Suprapubic skin (tissue), 4 donors: ENCODE results near the gene ZNF423. TPM values are rescaled to one million over a fixed set of nuclear protein-coding genes. Genes with fewer than 3 reads are reported as not detected.
A peak's percentile ranks its signal among the peaks of the same experiment; 100 is the strongest.

Experiments used
- DNase-seq, 2 donors: peaks; one replicate each; pipeline ENCODE4 v3.0.0-alpha.2; 2019; ENCODE audit warnings: low spot score in 2 of 2
- H3K27ac ChIP-seq: fragments of 200-600 bp; sonication (generic); one replicate; pipeline ENCODE4 v1.5.1; 2019
- H3K27me3 ChIP-seq: fragments of 200-600 bp; sonication (generic); one replicate; pipeline ENCODE4 v1.5.1; 2019
- H3K36me3 ChIP-seq: fragments of 200-600 bp; sonication (generic); one replicate; pipeline ENCODE4 v1.5.1; 2019
- H3K4me1 ChIP-seq: fragments of 200-600 bp; sonication (generic); one replicate; pipeline ENCODE4 v1.5.1; 2019
- H3K4me3 ChIP-seq: fragments of 200-600 bp; sonication (generic); one replicate; pipeline ENCODE4 v1.5.1; 2019; ENCODE audit warnings: mild to moderate bottlenecking
- H3K9me3 ChIP-seq: fragments of 200-600 bp; sonication (generic); one replicate; pipeline ENCODE4 v1.5.1; 2019
- EP300 ChIP-seq: sonication (generic); formaldehyde crosslinking; IDR thresholded peaks from one replicate; pipeline ENCODE4 v1.6.1; 2017; ENCODE audit warnings: antibody characterized with exemption
- POLR2A ChIP-seq, 2 donors: fragments of 450-650 bp; IDR thresholded peaks; one replicate each; pipeline ENCODE4 v1.6.1; 2017; ENCODE audit warnings: antibody characterized with exemption in 2 of 2, mild to moderate bottlenecking in 2 of 2, moderate library complexity in 2 of 2
- POLR2AphosphoS5 ChIP-seq, 3 donors: sonication (generic); formaldehyde crosslinking; IDR thresholded peaks; one replicate each; pipeline ENCODE4 v1.6.1; 2017; ENCODE audit warnings: antibody characterized with exemption in 3 of 3
- WGBS: methylation state at CpG from one replicate; pipeline ENCODE4 v1.1.5; 2018; 5-methylcytosine and 5-hydroxymethylcytosine counted together
- total RNA-seq, 4 donors: library from RNA; depleted of rRNA; stranded (reverse); fragments of >200 nt; gene quantifications; one replicate each; pipeline ENCODE4 v1.1.0, GENCODE V29; 2016
- TF ChIP-seq, protein P1 (sequence below), 2 donors: fragments of 200-600 bp in 1 of 2; fragments of 450-650 bp in 1 of 2; sonication (generic) in 1 of 2; IDR thresholded peaks; one replicate each; pipeline ENCODE4 v1.5.1; 2016 to 2019; ENCODE audit warnings: antibody characterized with exemption in 2 of 2, mild to moderate bottlenecking in 1 of 2, moderate library complexity in 1 of 2

ZNF423 gene
- total RNA-seq, 4 donors from 2014 or later, result 1.3 to 5.3 (median 1.9) TPM

GRCh38 chr16:49560004-49560830, 295.7 kb downstream of the ZNF423 start:
- H3K27me3 ChIP-seq, result no peaks in the 10 kb centered on the region
- no peak for DNase-seq
- H3K4me3 ChIP-seq, result no peak overlapping the region
- whole genome bisulfite sequencing, result 82% methylated on average over 25 of the region's 25 CpGs
- no peaks in the 10 kb centered on the region for H3K4me1 ChIP-seq
- H3K36me3 ChIP-seq, result no peaks in the 10 kb centered on the region
- no peak overlapping the region for H3K27ac ChIP-seq
- no peaks in the 10 kb centered on the region for H3K9me3 ChIP-seq
- TF ChIP-seq POLR2A (IDR thresholded peaks at IDR 0.05) (no peak), EP300 (no peak)
- TF ChIP-seq, protein P1, sequence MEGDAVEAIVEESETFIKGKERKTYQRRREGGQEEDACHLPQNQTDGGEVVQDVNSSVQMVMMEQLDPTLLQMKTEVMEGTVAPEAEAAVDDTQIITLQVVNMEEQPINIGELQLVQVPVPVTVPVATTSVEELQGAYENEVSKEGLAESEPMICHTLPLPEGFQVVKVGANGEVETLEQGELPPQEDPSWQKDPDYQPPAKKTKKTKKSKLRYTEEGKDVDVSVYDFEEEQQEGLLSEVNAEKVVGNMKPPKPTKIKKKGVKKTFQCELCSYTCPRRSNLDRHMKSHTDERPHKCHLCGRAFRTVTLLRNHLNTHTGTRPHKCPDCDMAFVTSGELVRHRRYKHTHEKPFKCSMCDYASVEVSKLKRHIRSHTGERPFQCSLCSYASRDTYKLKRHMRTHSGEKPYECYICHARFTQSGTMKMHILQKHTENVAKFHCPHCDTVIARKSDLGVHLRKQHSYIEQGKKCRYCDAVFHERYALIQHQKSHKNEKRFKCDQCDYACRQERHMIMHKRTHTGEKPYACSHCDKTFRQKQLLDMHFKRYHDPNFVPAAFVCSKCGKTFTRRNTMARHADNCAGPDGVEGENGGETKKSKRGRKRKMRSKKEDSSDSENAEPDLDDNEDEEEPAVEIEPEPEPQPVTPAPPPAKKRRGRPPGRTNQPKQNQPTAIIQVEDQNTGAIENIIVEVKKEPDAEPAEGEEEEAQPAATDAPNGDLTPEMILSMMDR (IDR thresholded peaks at IDR 0.05), result no peak

- Histone ChIP-seq H3K4me1 (no peaks in the 10 kb centered on the region), H3K4me3 (no peak overlapping the region), H3K9me3 (no peaks in the 10 kb centered on the region), H3K36me3 (no peaks in the 10 kb centered on the region), H3K27ac (no peak overlapping the region), H3K27me3 (no peaks in the 10 kb centered on the region)
- WGBS, result 73% methylated on average over 4 of the region's 4 CpGs
- no peak for DNase-seq
- TF ChIP-seq, protein P1 (IDR thresholded peaks at IDR 0.05), result no peak
- TF ChIP-seq POLR2A (IDR thresholded peaks at IDR 0.05) (no peak), POLR2AphosphoS5 (IDR thresholded peaks at IDR 0.05) (no peak), EP300 (no peak)
Measured at GRCh38 chr16:49559242-49559641, 296.7 kb downstream of the ZNF423 start.

GRCh38 chr16:49558451-49558850, 297.5 kb downstream of the ZNF423 start:
- H3K27ac ChIP-seq, result no peak overlapping the region
- no peaks in the 10 kb centered on the region for H3K4me1 ChIP-seq
- no peaks in the 10 kb centered on the region for H3K9me3 ChIP-seq
- WGBS, result 93% methylated on average over 2 of the region's 2 CpGs
- H3K36me3 ChIP-seq, result no peaks in the 10 kb centered on the region
- no peak for TF ChIP-seq POLR2A (IDR thresholded peaks at IDR 0.05)
- H3K4me3 ChIP-seq, result no peak overlapping the region
- no peaks in the 10 kb centered on the region for H3K27me3 ChIP-seq
- no peak for DNase-seq

DNA sequence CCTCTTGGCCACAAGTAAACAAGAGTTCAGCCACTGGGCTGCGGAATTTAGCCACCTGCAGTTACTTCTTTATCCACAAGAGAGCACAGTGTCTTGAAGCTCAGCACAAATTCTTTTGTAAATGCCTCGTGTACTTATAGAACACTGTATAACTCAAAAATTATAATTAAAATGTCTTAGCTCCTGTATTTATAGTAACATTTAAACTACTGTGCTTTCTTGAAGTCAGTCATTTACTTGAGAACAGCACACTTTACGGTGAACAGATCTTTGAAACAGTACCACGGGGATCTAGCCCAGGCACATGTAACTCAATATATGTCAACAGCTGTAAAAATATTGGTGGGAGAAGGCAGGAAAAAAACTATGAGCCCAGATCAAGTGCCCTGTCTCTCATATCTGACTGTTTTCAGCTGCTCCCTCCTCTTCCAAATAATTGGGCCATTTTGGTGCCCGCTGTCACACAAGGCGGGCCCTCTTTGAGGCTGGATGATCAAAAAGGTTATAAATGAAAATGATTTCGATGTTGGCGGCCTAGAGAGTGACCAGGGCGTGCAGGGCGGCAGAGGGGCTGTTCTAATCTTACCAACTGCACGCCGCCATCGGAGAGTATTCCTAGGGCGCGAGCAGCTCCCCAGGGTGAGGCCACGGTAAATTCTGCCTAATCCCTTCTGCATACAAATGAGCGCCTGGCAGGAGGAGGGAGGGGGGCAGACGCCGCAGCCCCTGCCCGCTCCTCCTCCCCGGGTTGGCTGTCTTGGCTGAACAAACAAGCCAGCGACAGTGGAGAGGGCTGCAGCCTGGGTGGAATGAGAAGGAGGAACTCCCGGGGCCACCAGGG, 299.1 kb downstream of the ZNF423 start:
- no peaks in the 10 kb centered on the region for H3K27me3 ChIP-seq
- H3K4me3 ChIP-seq, result no peak overlapping the region
- no peak for DNase-seq
- no peak overlapping the region for H3K27ac ChIP-seq
- H3K9me3 ChIP-seq, result no peaks in the 10 kb centered on the region
- no peaks in the 10 kb centered on the region for H3K36me3 ChIP-seq
- no peak for TF ChIP-seq POLR2AphosphoS5 (IDR thresholded peaks at IDR 0.05)
- TF ChIP-seq, protein P1 (IDR thresholded peaks at IDR 0.05), result peak in 1 of 2 donors; percentile 26
- 61% methylated on average over 23 of the region's 23 CpGs for WGBS
- no peaks in the 10 kb centered on the region for H3K4me1 ChIP-seq

- H3K27ac ChIP-seq, result no peak overlapping the region
- 78% methylated on average over 4 of the region's 4 CpGs for WGBS
- TF ChIP-seq POLR2A (IDR thresholded peaks at IDR 0.05) (no peak), POLR2AphosphoS5 (IDR thresholded peaks at IDR 0.05) (no peak), EP300 (no peak)
- TF ChIP-seq, protein P1 (IDR thresholded peaks at IDR 0.05), result no peak
- no peak overlapping the region for H3K4me3 ChIP-seq
- no peaks in the 10 kb centered on the region for H3K4me1 ChIP-seq
- no peaks in the 10 kb centered on the region for H3K36me3 ChIP-seq
- DNase-seq, result no peak
- no peaks in the 10 kb centered on the region for H3K27me3 ChIP-seq
- no peaks in the 10 kb centered on the region for H3K9me3 ChIP-seq
Measured at GRCh38 chr16:49556249-49556605, 299.7 kb downstream of the ZNF423 start.
